ENCODE data around the gene CELF3.

CELF3 gene

GRCh38 chr1:151716405-151716762, 219 bp downstream of the CELF3 start (continued):
- TF ChIP-seq GLI2 (tag by site-specific recombination; IDR thresholded peaks at IDR 0.05; ENCODE audit: borderline replicate concordance, low read depth) (no peak), ZNF24 (tag by site-specific recombination; IDR thresholded peaks at IDR 0.05) (no peak)

GRCh38 chr1:151715726-151716404, 738 bp downstream of the CELF3 start:
- ChIA-PET POLR2A (interaction anchor here (0.6 kb wide), 1 partner anchor 114 kb away, joined by 5 read pairs; no protein-coding TSS in a partner anchor), CTCF (interaction anchor here (0.6 to 1.6 kb wide), 5 partner anchors 17 to 122 kb away, joined by 3 to 6 read pairs (median 3); no protein-coding TSS in a partner anchor)
- no peak overlapping the region for H3K4me3 ChIP-seq (ENCODE audit: low read depth, low read length)
- H3K4me1 ChIP-seq (ENCODE audit: control insufficient read depth, insufficient read depth, low read length), result no peaks in the 10 kb centered on the region
- H3K36me3 ChIP-seq (ENCODE audit: control insufficient read depth in 2 of 2, insufficient read depth in 1 of 2, low read length in 2 of 2), result no peaks in the 10 kb centered on the region
- H3K27ac ChIP-seq (ENCODE audit: extremely low read depth, low read depth, low read length), result no peak overlapping the region
- H3K9me3 ChIP-seq (ENCODE audit: control insufficient read depth, insufficient read depth, low read depth, low read length), result no peaks in the 10 kb centered on the region
- peak; percentile 95 for TF ChIP-seq ZBTB48 (tag by site-specific recombination; IDR thresholded peaks at IDR 0.05)
- TF ChIP-seq EGR2 (tag by site-specific recombination; IDR thresholded peaks at IDR 0.05; ENCODE audit: low read depth), result peak; percentile 39; the same call in 1 of the 2 replicates
- 0 out of 2 replicates have a peak, but pooled peaks have one; percentile 42 for TF ChIP-seq ZNF488 (tag by site-specific recombination; IDR thresholded peaks at IDR 0.05)
- TF ChIP-seq ZNF398 (tag by site-specific recombination; IDR thresholded peaks at IDR 0.05), result peak; percentile 47
- TF ChIP-seq WT1 (tag by site-specific recombination; IDR thresholded peaks at IDR 0.05), result 0 out of 2 replicates have a peak, but pooled peaks have one; percentile 49
- peak; percentile 26; the same call in 1 of the 2 replicates for TF ChIP-seq ZFHX2 (tag by site-specific recombination; conservative IDR thresholded peaks at IDR 0.05)
- no peak for TF ChIP-seq ZNF513 (tag by site-specific recombination; IDR thresholded peaks at IDR 0.05)
- no peak for TF ChIP-seq ZNF501 (tag by site-specific recombination; IDR thresholded peaks at IDR 0.05)
- TF ChIP-seq PRDM10 (tag by site-specific recombination; IDR thresholded peaks at IDR 0.05), result peak; percentile 16; the same call in 1 of the 2 replicates
- TF ChIP-seq GLIS1 (tag by site-specific recombination; IDR thresholded peaks at IDR 0.05), result peak; percentile 79
- TF ChIP-seq SP7 (tag by site-specific recombination; IDR thresholded peaks at IDR 0.05), result 0 out of 2 replicates have a peak, but pooled peaks have one; percentile 15
- TF ChIP-seq ZNF544 (tag by site-specific recombination; IDR thresholded peaks at IDR 0.05), result no peak
- TF ChIP-seq ZBTB10 (tag by site-specific recombination; IDR thresholded peaks at IDR 0.05), result 0 out of 2 replicates have a peak, but pooled peaks have one; percentile 27
- no peak for TF ChIP-seq ZNF175 (tag by site-specific recombination; IDR thresholded peaks at IDR 0.05)
- TF ChIP-seq CTCF (tag by site-specific recombination; IDR thresholded peaks at IDR 0.05), result peak; percentile 20; the same call in 1 of the 2 replicates
- TF ChIP-seq ZNF514 (tag by site-specific recombination; IDR thresholded peaks at IDR 0.05), result no peak
- TF ChIP-seq ZNF692 (tag by site-specific recombination; IDR thresholded peaks at IDR 0.05), result peak; percentile 69
- peak; percentile 99 for TF ChIP-seq ZIC2 (tag by site-specific recombination; IDR thresholded peaks at IDR 0.05)
- TF ChIP-seq ZFP69B (tag by site-specific recombination; IDR thresholded peaks at IDR 0.05), result 0 out of 2 replicates have a peak, but pooled peaks have one; percentile 57
